Measurements from ENCODE around the gene DNAH10. TPM values are rescaled to one million over a fixed set of nuclear protein-coding genes. Genes with fewer than 3 reads are reported as not detected.
A peak's percentile ranks its signal among the peaks of the same experiment; 100 is the strongest.

Gene DNAH10
- polyA plus RNA-seq, 3 donors from 2014 or later = 0.02 to 0.24 (median 0.16) TPM

DNA sequence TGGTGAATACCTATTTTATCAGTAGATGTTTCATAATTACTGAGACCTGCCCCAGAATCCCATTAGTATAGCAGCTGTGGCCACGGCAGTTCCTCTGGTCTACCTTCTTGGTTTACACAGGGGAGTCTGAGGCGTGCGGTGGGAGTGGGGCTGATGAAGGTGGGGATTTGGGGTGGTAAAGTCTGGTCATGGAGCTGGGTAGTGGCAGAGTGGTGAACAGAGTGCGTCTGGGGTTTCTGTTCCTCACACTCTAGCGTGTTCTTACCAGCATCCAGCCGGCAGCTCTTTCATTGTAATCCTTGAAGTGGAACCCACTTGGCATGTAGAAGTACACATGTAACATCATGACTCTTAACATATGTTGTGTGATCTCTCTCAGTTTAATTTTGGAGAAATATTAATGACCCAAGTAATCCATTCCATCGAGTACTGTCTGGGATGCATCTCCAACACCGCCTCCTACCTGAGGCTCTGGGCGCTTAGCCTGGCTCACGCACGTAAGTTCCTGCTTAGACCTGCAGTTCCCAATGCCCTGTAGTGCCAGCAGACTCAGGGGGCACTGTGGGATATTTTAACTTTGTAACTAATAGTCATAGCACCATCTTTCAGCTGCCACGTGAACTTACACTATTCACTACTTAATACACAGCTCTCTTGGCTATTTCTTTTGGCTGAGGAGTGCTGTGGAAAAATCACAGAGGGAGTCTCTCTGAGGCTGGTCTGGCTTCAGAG lies 7.9 kb upstream of the DNAH10 start:
- H3K27ac Mint-ChIP-seq = peak overlapping the region in 2 of 6 donors; percentile 4 to 42
- peaks cover 22 to 36% (median 34%) of the 10 kb centered on the region in 3 donors for H3K36me3 Mint-ChIP-seq
- peaks cover 0 to 7% (median 1%) of the 10 kb centered on the region in 3 donors for H3K27me3 Mint-ChIP-seq (ENCODE audit: low read depth in 3 of 3)
- H3K9me3 Mint-ChIP-seq = no peaks in the 10 kb centered on the region
- peak overlapping the region in 2 of 5 donors; percentile 15 to 46 for H3K4me3 Mint-ChIP-seq
- peak; percentile 32 to 50 (median 39) for DNase-seq
- H3K4me1 Mint-ChIP-seq = peaks cover 38 to 51% of the 10 kb centered on the region in 2 donors

- Mint-ChIP-seq H3K36me3 (peaks cover 20 to 38% (median 27%) of the 10 kb centered on the region in 3 donors), H3K27me3 (ENCODE audit: low read depth in 3 of 3) (peaks cover 0 to 5% (median 4%) of the 10 kb centered on the region in 3 donors), H3K4me3 (no peak overlapping the region), H3K4me1 (peaks cover 10 to 25% of the 10 kb centered on the region in 2 donors), H3K27ac (no peak overlapping the region), H3K9me3 (no peaks in the 10 kb centered on the region)
- DNase-seq = no peak
These were observed 4.5 kb upstream of the DNAH10 start for GRCh38 chr12:123757561-123757960.

DNA sequence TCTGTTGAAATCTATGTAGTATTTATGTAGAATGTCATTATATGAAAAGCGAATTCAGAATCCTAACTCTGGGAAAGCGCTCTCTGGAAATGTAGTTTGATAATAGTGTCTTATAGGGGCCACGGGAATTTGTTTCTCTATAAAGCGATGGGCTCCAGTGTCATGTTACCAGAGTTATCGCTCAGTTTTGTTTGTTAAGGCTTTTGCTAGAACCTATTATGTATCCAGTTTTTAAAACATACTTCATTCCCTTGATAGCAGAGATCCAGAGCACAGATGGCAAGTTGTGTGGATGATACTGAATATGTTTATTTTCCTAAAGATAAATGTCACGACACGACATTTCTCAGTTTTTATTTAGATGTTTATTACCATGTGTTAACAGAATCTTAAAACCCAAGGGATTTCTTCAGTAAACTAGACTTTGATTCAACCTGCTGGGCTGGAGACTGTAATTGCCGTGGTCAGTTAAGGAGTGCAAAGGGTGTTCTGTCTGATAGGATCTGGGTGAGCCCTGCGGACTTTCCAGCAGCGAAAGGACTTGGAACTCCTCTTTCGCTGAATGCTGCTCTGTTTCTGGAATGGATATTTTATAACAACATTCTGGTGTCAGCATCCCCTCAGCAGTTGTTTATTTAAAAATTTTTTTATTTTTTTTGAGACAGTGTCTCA lies 1.7 kb upstream of the DNAH10 start:
- H3K27me3 Mint-ChIP-seq (ENCODE audit: low read depth in 3 of 3) = peaks cover 2 to 8% (median 4%) of the 10 kb centered on the region in 3 donors
- no peaks in the 10 kb centered on the region for H3K9me3 Mint-ChIP-seq
- H3K4me3 Mint-ChIP-seq = no peak overlapping the region

DNA sequence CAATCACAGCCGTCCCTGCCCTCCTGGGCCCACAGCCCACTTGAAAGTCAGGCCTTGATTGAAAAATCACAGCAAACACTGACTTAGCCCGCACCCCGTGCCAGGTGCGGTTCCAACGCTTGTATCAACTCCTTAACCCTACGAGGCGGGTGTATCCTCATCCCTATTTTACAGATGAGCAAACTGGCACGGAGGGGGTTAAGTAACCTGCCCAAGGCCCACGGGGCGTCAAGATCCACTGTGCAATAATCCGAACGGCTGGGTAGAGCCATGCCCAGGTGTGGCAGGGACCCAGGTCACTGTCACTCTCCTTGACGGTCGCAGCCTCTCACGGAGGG lies 583 bp downstream of the DNAH10 start:
- no peak overlapping the region for H3K27ac Mint-ChIP-seq
- peaks cover 9 to 16% (median 10%) of the 10 kb centered on the region in 3 donors for H3K36me3 Mint-ChIP-seq

More for the DNA sequence above, 1.7 kb upstream of the DNAH10 start:
- H3K4me1 Mint-ChIP-seq = peaks cover 6 to 7% of the 10 kb centered on the region in 2 donors
- peaks cover 14 to 24% (median 14%) of the 10 kb centered on the region in 3 donors for H3K36me3 Mint-ChIP-seq
- no peak overlapping the region for H3K27ac Mint-ChIP-seq
- no peak for DNase-seq

GRCh38 chr12:123763093-123763492 lies 992 bp downstream of the DNAH10 start:
- no peaks in the 10 kb centered on the region for H3K9me3 Mint-ChIP-seq
- peaks cover 5 to 12% (median 6%) of the 10 kb centered on the region in 3 donors for H3K36me3 Mint-ChIP-seq
- no peak overlapping the region for H3K27ac Mint-ChIP-seq
- DNase-seq = no peak
- peak overlapping the region in 4 of 5 donors; percentile 76 to 87 (median 83) for H3K4me3 Mint-ChIP-seq
- peaks cover 17 to 18% of the 10 kb centered on the region in 2 donors for H3K4me1 Mint-ChIP-seq
- H3K27me3 Mint-ChIP-seq (ENCODE audit: low read depth in 3 of 3) = peaks cover 8 to 17% (median 13%) of the 10 kb centered on the region in 3 donors

More for the DNA sequence above, 583 bp downstream of the DNAH10 start:
- DNase-seq = no peak
- H3K9me3 Mint-ChIP-seq = no peaks in the 10 kb centered on the region
- H3K4me3 Mint-ChIP-seq = peak overlapping the region; percentile 76 to 88 (median 86)
- peaks cover 6 to 15% (median 10%) of the 10 kb centered on the region in 3 donors for H3K27me3 Mint-ChIP-seq (ENCODE audit: low read depth in 3 of 3)
- peaks cover 13 to 14% of the 10 kb centered on the region in 2 donors for H3K4me1 Mint-ChIP-seq

DNA sequence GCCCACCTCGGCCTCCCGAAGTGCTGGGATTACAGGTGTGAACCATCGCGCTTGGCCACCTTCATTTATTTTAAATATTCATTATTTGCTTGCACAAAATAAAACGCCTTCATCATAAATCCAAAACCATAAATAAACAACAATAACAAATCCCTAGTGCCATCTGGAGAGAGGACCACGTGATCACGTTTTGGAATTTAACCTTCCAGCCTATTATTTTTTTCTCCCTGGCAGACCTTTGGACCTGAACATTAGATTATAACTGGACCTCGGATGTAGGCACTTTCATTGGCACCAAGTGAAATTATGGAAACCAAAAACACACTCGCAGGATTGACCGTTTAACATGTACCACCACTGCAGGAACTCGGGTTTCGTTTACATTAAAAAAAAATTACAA lies 2.0 kb downstream of the DNAH10 start:
- Mint-ChIP-seq H3K27ac (no peak overlapping the region), H3K36me3 (peaks cover 0 to 11% (median 5%) of the 10 kb centered on the region in 3 donors), H3K9me3 (no peaks in the 10 kb centered on the region), H3K27me3 (ENCODE audit: low read depth in 3 of 3) (peaks cover 8 to 20% (median 13%) of the 10 kb centered on the region in 3 donors), H3K4me1 (peaks cover 22 to 23% of the 10 kb centered on the region in 2 donors), H3K4me3 (peak overlapping the region in 1 of 5 donors; percentile 15)
- no peak for DNase-seq

- Mint-ChIP-seq H3K4me1 (peaks cover 22 to 23% of the 10 kb centered on the region in 2 donors), H3K4me3 (no peak overlapping the region), H3K27me3 (ENCODE audit: low read depth in 3 of 3) (peaks cover 5 to 22% (median 13%) of the 10 kb centered on the region in 3 donors), H3K27ac (no peak overlapping the region), H3K36me3 (no peaks in the 10 kb centered on the region), H3K9me3 (no peaks in the 10 kb centered on the region)
- DNase-seq = no peak
These were observed 3.5 kb downstream of the DNAH10 start for GRCh38 chr12:123765504-123766035.

GRCh38 chr12:123767613-123768012 lies 5.5 kb downstream of the DNAH10 start:
- Mint-ChIP-seq H3K27ac (peak overlapping the region in 4 of 6 donors; percentile 0 to 59 (median 16)), H3K4me3 (peak overlapping the region; percentile 18 to 72 (median 65)), H3K4me1 (peaks cover 16 to 17% of the 10 kb centered on the region in 2 donors), H3K36me3 (no peaks in the 10 kb centered on the region), H3K27me3 (ENCODE audit: low read depth in 3 of 3) (peaks cover 11 to 32% (median 18%) of the 10 kb centered on the region in 3 donors), H3K9me3 (no peaks in the 10 kb centered on the region)
- peak; percentile 78 to 80 (median 78) for DNase-seq

GRCh38 chr12:123771261-123771660 lies 9.2 kb downstream of the DNAH10 start:
- H3K4me1 Mint-ChIP-seq = peaks cover 16 to 17% of the 10 kb centered on the region in 2 donors
- H3K9me3 Mint-ChIP-seq = peaks cover 0 to 7% (median 0%) of the 10 kb centered on the region in 6 donors
- H3K27me3 Mint-ChIP-seq (ENCODE audit: low read depth in 3 of 3) = peaks cover 12 to 27% (median 18%) of the 10 kb centered on the region in 3 donors
- no peak for DNase-seq
- no peaks in the 10 kb centered on the region for H3K36me3 Mint-ChIP-seq
- no peak overlapping the region for H3K27ac Mint-ChIP-seq
- H3K4me3 Mint-ChIP-seq = no peak overlapping the region

DNA sequence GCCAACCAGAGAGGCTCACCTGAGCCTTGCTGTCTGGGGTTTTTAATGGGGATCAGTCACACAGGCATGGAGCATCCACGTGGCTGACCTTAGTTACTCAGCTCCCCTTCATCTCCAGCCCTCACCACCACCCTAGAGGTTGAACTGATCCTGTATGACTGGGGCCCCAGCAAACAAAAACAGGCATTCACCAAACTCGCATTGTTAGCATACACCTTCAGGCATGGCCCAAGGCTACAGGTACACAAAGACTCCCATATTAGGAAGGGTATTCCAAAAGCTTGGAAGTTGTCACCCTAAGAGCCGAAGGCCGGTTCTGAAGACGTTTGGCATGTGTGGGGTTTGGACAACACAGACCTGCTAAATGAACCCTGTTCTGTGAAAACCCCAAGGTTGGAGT lies 10.0 kb downstream of the DNAH10 start:
- H3K27me3 Mint-ChIP-seq (ENCODE audit: low read depth in 3 of 3) = peaks cover 12 to 28% (median 15%) of the 10 kb centered on the region in 3 donors
- DNase-seq = no peak
- no peak overlapping the region for H3K4me3 Mint-ChIP-seq
- peaks cover 15% of the 10 kb centered on the region in 2 donors for H3K4me1 Mint-ChIP-seq
- H3K27ac Mint-ChIP-seq = no peak overlapping the region
- no peaks in the 10 kb centered on the region for H3K36me3 Mint-ChIP-seq
- H3K9me3 Mint-ChIP-seq = peaks cover 0 to 7% (median 0%) of the 10 kb centered on the region in 6 donors

DNA sequence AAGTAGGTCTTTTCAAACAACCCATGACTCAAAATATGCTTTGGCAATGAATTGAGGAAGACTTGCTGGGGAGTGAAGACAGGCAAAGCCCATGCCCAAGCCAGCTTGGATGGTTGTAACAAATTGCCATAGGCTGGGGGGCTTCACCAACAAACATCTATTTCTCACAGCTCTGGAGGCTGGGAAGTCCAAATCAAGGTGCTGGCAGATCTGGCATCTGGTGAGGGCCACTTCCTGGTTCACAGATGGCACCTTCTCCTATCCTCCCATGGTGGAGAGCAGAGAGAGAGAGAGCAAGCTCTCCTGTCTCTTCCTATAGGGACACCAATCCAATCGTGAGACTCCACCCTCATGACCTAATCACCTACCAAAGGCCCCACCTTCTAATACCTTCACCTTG lies 11.3 kb downstream of the DNAH10 start:
- H3K4me1 Mint-ChIP-seq = peaks cover 2% of the 10 kb centered on the region in 2 donors
- no peak for DNase-seq
- H3K27ac Mint-ChIP-seq = no peak overlapping the region
- H3K4me3 Mint-ChIP-seq = no peak overlapping the region
- peaks cover 0 to 7% (median 0%) of the 10 kb centered on the region in 6 donors for H3K9me3 Mint-ChIP-seq
- H3K27me3 Mint-ChIP-seq (ENCODE audit: low read depth in 3 of 3) = peaks cover 6 to 19% (median 7%) of the 10 kb centered on the region in 3 donors
- no peaks in the 10 kb centered on the region for H3K36me3 Mint-ChIP-seq

DNA sequence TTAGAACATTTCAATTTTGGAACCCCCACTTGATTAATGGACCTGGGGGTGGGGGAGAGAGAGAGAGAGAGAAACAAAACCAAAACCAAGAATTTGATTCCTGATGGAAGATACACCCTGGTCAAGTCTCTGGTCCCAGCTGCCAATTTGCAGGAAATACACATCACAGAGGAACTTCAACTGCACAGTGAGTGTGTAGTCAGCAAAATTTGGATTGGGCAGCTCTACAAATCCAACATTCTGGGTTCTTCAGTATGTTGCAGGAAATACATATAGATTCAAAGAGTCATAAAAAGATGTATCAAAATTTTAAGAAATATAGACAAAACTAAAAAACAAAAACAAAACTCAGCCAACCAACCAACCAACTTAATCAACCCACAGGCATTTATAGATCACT lies 17.4 kb downstream of the DNAH10 start:
- Mint-ChIP-seq H3K4me1 (no peaks in the 10 kb centered on the region), H3K36me3 (peaks cover 0 to 4% (median 0%) of the 10 kb centered on the region in 3 donors), H3K27ac (no peak overlapping the region), H3K27me3 (ENCODE audit: low read depth in 3 of 3) (peaks cover 5 to 11% (median 7%) of the 10 kb centered on the region in 3 donors), H3K9me3 (peaks cover 0 to 2% (median 0%) of the 10 kb centered on the region in 6 donors), H3K4me3 (no peak overlapping the region)
- DNase-seq = no peak

- Mint-ChIP-seq H3K27ac (no peak overlapping the region), H3K36me3 (peaks cover 0 to 4% (median 0%) of the 10 kb centered on the region in 3 donors), H3K4me3 (no peak overlapping the region), H3K4me1 (no peaks in the 10 kb centered on the region), H3K9me3 (no peaks in the 10 kb centered on the region), H3K27me3 (ENCODE audit: low read depth in 3 of 3) (peaks cover 6 to 10% (median 6%) of the 10 kb centered on the region in 3 donors)
- no peak for DNase-seq
These were observed 21.1 kb downstream of the DNAH10 start for GRCh38 chr12:123782997-123783792.

Measured in immature natural killer cell (primary cell).